Suprapubic skin (tissue), 4 donors: Measurements from ENCODE around the gene OASL. TPM values are rescaled to one million over a fixed set of nuclear protein-coding genes. Genes with fewer than 3 reads are reported as not detected.
A peak's percentile ranks its signal among the peaks of the same experiment; 100 is the strongest.
"Not testable (repeated sequence)": the region's sequence is repeated elsewhere in the genome, so short reads cannot be mapped to it uniquely, and the experiment has no call there.

Source experiments
- DNase-seq, 2 donors: peaks; one replicate each; pipeline ENCODE4 v3.0.0-alpha.2; 2019; ENCODE audit warnings: low spot score in 2 of 2
- H3K27ac ChIP-seq: fragments of 200-600 bp; sonication (generic); one replicate; pipeline ENCODE4 v1.5.1; 2019
- H3K27me3 ChIP-seq: fragments of 200-600 bp; sonication (generic); one replicate; pipeline ENCODE4 v1.5.1; 2019
- H3K36me3 ChIP-seq: fragments of 200-600 bp; sonication (generic); one replicate; pipeline ENCODE4 v1.5.1; 2019
- H3K4me1 ChIP-seq: fragments of 200-600 bp; sonication (generic); one replicate; pipeline ENCODE4 v1.5.1; 2019
- H3K4me3 ChIP-seq: fragments of 200-600 bp; sonication (generic); one replicate; pipeline ENCODE4 v1.5.1; 2019; ENCODE audit warnings: mild to moderate bottlenecking
- H3K9me3 ChIP-seq: fragments of 200-600 bp; sonication (generic); one replicate; pipeline ENCODE4 v1.5.1; 2019
- CTCF ChIP-seq, 2 donors: fragments of 200-600 bp in 1 of 2; fragments of 450-650 bp in 1 of 2; sonication (generic) in 1 of 2; IDR thresholded peaks; one replicate each; pipeline ENCODE4 v1.5.1; 2016 to 2019; ENCODE audit warnings: antibody characterized with exemption in 2 of 2, mild to moderate bottlenecking in 1 of 2, moderate library complexity in 1 of 2
- EP300 ChIP-seq: sonication (generic); formaldehyde crosslinking; IDR thresholded peaks from one replicate; pipeline ENCODE4 v1.6.1; 2017; ENCODE audit warnings: antibody characterized with exemption
- POLR2A ChIP-seq, 2 donors: fragments of 450-650 bp; IDR thresholded peaks; one replicate each; pipeline ENCODE4 v1.6.1; 2017; ENCODE audit warnings: antibody characterized with exemption in 2 of 2, mild to moderate bottlenecking in 2 of 2, moderate library complexity in 2 of 2
- POLR2AphosphoS5 ChIP-seq, 3 donors: sonication (generic); formaldehyde crosslinking; IDR thresholded peaks; one replicate each; pipeline ENCODE4 v1.6.1; 2017; ENCODE audit warnings: antibody characterized with exemption in 3 of 3
- WGBS: methylation state at CpG from one replicate; pipeline ENCODE4 v1.1.5; 2018; 5-methylcytosine and 5-hydroxymethylcytosine counted together
- total RNA-seq, 4 donors: library from RNA; depleted of rRNA; stranded (reverse); fragments of >200 nt; gene quantifications; one replicate each; pipeline ENCODE4 v1.1.0, GENCODE V29; 2016

Gene OASL
- total RNA-seq, 4 donors from 2014 or later = 0.53 to 0.91 (median 0.64) TPM; not detected in 1

- Histone ChIP-seq H3K36me3 (no peaks in the 10 kb centered on the region), H3K27me3 (no peaks in the 10 kb centered on the region), H3K4me3 (no peak overlapping the region), H3K4me1 (no peaks in the 10 kb centered on the region), H3K27ac (no peak overlapping the region), H3K9me3 (no peaks in the 10 kb centered on the region)
- TF ChIP-seq POLR2AphosphoS5 (IDR thresholded peaks at IDR 0.05) (no peak), EP300 (no peak), POLR2A (IDR thresholded peaks at IDR 0.05) (no peak), CTCF (IDR thresholded peaks at IDR 0.05) (no peak)
- 90% methylated on average over 3 of the region's 3 CpGs for WGBS
- no peak for DNase-seq
These were observed 33.1 kb upstream of the OASL start for GRCh38 chr12:121072147-121072546.

GRCh38 chr12:121069206-121069605 is 30.2 kb upstream of the OASL start:
- Histone ChIP-seq H3K27ac (no peak overlapping the region), H3K27me3 (no peaks in the 10 kb centered on the region), H3K4me3 (no peak overlapping the region), H3K36me3 (no peaks in the 10 kb centered on the region), H3K9me3 (no peaks in the 10 kb centered on the region), H3K4me1 (no peaks in the 10 kb centered on the region)
- 88% methylated on average over 6 of the region's 6 CpGs for WGBS
- no peak for TF ChIP-seq EP300
- no peak for TF ChIP-seq CTCF (IDR thresholded peaks at IDR 0.05)
- no peak for TF ChIP-seq POLR2AphosphoS5 (IDR thresholded peaks at IDR 0.05)
- TF ChIP-seq POLR2A (IDR thresholded peaks at IDR 0.05) = no peak
- DNase-seq = peak in 1 of 2 donors; percentile 37

GRCh38 chr12:121065345-121065744 is 26.3 kb upstream of the OASL start:
- H3K9me3 ChIP-seq = no peaks in the 10 kb centered on the region
- 62% methylated on average over 2 of the region's 2 CpGs for WGBS
- H3K4me3 ChIP-seq = no peak overlapping the region
- H3K36me3 ChIP-seq = no peaks in the 10 kb centered on the region
- no peak overlapping the region for H3K27ac ChIP-seq
- no peaks in the 10 kb centered on the region for H3K27me3 ChIP-seq
- peak in 1 of 2 donors; percentile 34 for DNase-seq
- no peak for TF ChIP-seq POLR2A (IDR thresholded peaks at IDR 0.05)
- TF ChIP-seq CTCF (IDR thresholded peaks at IDR 0.05) = no peak
- TF ChIP-seq POLR2AphosphoS5 (IDR thresholded peaks at IDR 0.05) = no peak
- H3K4me1 ChIP-seq = peaks cover 4% of the 10 kb centered on the region

GRCh38 chr12:121064586-121064985 is 25.5 kb upstream of the OASL start:
- 93% methylated on average over 12 of the region's 12 CpGs for WGBS
- not testable (repeated sequence) for H3K27ac ChIP-seq, H3K9me3 ChIP-seq, H3K27me3 ChIP-seq, H3K36me3 ChIP-seq, H3K4me3 ChIP-seq
- H3K4me1 ChIP-seq = peaks cover 11% of the 10 kb centered on the region
- peak in 1 of 2 donors; percentile 60 for DNase-seq

- 65% methylated on average over 1 of the region's 1 CpG for WGBS
- Histone ChIP-seq H3K9me3 (no peaks in the 10 kb centered on the region), H3K27ac (no peak overlapping the region), H3K36me3 (no peaks in the 10 kb centered on the region), H3K4me1 (peaks cover 13% of the 10 kb centered on the region), H3K27me3 (no peaks in the 10 kb centered on the region), H3K4me3 (no peak overlapping the region)
- TF ChIP-seq POLR2AphosphoS5 (IDR thresholded peaks at IDR 0.05) (no peak), POLR2A (IDR thresholded peaks at IDR 0.05) (no peak), EP300 (no peak), CTCF (IDR thresholded peaks at IDR 0.05) (no peak)
- peak in 1 of 2 donors; percentile 18 for DNase-seq
These were observed 25.1 kb upstream of the OASL start for GRCh38 chr12:121064116-121064515.

- WGBS = 87% methylated on average over 11 of the region's 11 CpGs
- no peaks in the 10 kb centered on the region for H3K9me3 ChIP-seq
- no peaks in the 10 kb centered on the region for H3K36me3 ChIP-seq
- H3K4me3 ChIP-seq = no peak overlapping the region
- H3K27ac ChIP-seq = no peak overlapping the region
- no peaks in the 10 kb centered on the region for H3K27me3 ChIP-seq
- TF ChIP-seq POLR2A (IDR thresholded peaks at IDR 0.05) (no peak), CTCF (IDR thresholded peaks at IDR 0.05) (no peak), POLR2AphosphoS5 (IDR thresholded peaks at IDR 0.05) (no peak), EP300 (no peak)
- peaks cover 14% of the 10 kb centered on the region for H3K4me1 ChIP-seq
- DNase-seq = peak in 1 of 2 donors; percentile 23
These were observed 23.5 kb upstream of the OASL start for GRCh38 chr12:121062391-121063045.
